K562 (cell line): Measurements from ENCODE around the gene HEBP2. TPM values are rescaled to one million over a fixed set of nuclear protein-coding genes. Genes with fewer than 3 reads are reported as not detected.
"Not testable (repeated sequence)": the region's sequence is repeated elsewhere in the genome, so short reads cannot be mapped to it uniquely, and the experiment has no call there.

Source experiments
- ATAC-seq: fragments of 200-7000 bp; cut with Tn5 transposase; 3 replicates; pipeline ENCODE4 v1.9.1; 2020; ENCODE audit warnings: moderate library complexity
- BruUV-seq: library from RNA; stranded (reverse); fragments of 400-500 nt; replicated peaks from 2 replicates; lab custom pipeline; 2021; lab: Mats Ljungman, UMichigan
- CTCF ChIA-PET: fragments of 300-600 bp; formaldehyde crosslinking; extraction: SDS; loops from one replicate; lab custom pipeline; 2021; ENCODE audit warnings: low intra/inter-chr PET ratio; lab: Yijun Ruan, JAX
- POLR2A ChIA-PET: fragments of 300-600, 350-650 bp; sonication (Branson Sonifier 250); formaldehyde crosslinking; extraction: SDS; loops from one replicate; lab custom pipeline; 2021; ENCODE audit warnings: antibody characterized with exemption, inconsistent platforms; lab: Yijun Ruan, JAX
- DNase-seq, 4 experiments: peaks; one replicate each; pipeline versions ENCODE4 v3.0.0 to v3.0.0-alpha.2; 2011 to 2018; ENCODE audit warnings: low spot score in 3 of 4, mixed read lengths in 3 of 4; ENCODE audit errors: extremely low read depth in 1 of 4
- FAIRE-seq: peaks from 2 replicates; lab custom pipeline; 2011; peaks lifted over from hg19 to GRCh38; lab: Jason Lieb, UNC
- H2AFZ ChIP-seq: 2 replicates; pipeline ENCODE4 v1.6.0; 2011; ENCODE audit warnings: low read depth, low read length, control low read depth, inconsistent platforms
- H3K27ac ChIP-seq: fragments of 200-600 bp; 3 replicates; pipeline ENCODE4 v1.8.0; 2011; ENCODE audit warnings: low read depth, mild to moderate bottlenecking, control low read depth, inconsistent platforms, low read length, moderate library complexity, mixed read lengths; ENCODE audit errors: extremely low read depth
- H3K27me3 ChIP-seq, 2 experiments: fragments of 300-600 bp in 1 of 2; 2 replicates in 1 of 2; 3 replicates in 1 of 2; pipeline versions ENCODE4 v1.6.0 to v1.8.0; 2011; ENCODE audit warnings: inconsistent platforms in 2 of 2, low read length in 2 of 2, mild to moderate bottlenecking in 1 of 2, mixed read lengths in 1 of 2, moderate library complexity in 1 of 2; ENCODE audit not compliant: control insufficient read depth in 2 of 2, insufficient read depth in 2 of 2
- H3K36me3 ChIP-seq: fragments of 300-600 bp; 3 replicates; pipeline ENCODE4 v1.8.0; 2011; ENCODE audit warnings: mild to moderate bottlenecking, low read length, inconsistent platforms; ENCODE audit not compliant: control insufficient read depth, insufficient read depth
- H3K4me1 ChIP-seq, 2 experiments: fragments of 200-600 bp in 1 of 2; replicated peaks in 1 of 2; 2 replicates in 1 of 2; 3 replicates in 1 of 2; pipeline versions ENCODE4 v1.5.1 to v1.8.0; 2011; ENCODE audit warnings: inconsistent platforms in 2 of 2, low read length in 2 of 2, mild to moderate bottlenecking in 1 of 2, mixed read lengths in 1 of 2, moderate library complexity in 1 of 2; ENCODE audit not compliant: control insufficient read depth in 2 of 2, insufficient read depth in 2 of 2
- H3K4me2 ChIP-seq: 2 replicates; pipeline ENCODE4 v1.6.1; 2011; ENCODE audit warnings: low read length, control low read depth, inconsistent platforms, mixed read lengths; ENCODE audit not compliant: insufficient read depth
- H3K4me3 ChIP-seq: fragments of 200-600 bp; sonication (generic), shearing (Covaris generic); 2 replicates; pipeline ENCODE4 v1.5.1; 2016; ENCODE audit warnings: control low read depth, inconsistent platforms
- H3K79me2 ChIP-seq: fragments of 200-600 bp; 3 replicates; pipeline ENCODE4 v1.8.0; 2011; ENCODE audit warnings: low read length, inconsistent platforms; ENCODE audit not compliant: control insufficient read depth, insufficient read depth
- H3K9ac ChIP-seq, 2 experiments: 2 replicates each; pipeline versions ENCODE4 v1.6.0 to v1.6.1; 2011; ENCODE audit warnings: low read depth in 2 of 2, low read length in 2 of 2, control low read depth in 1 of 2, inconsistent platforms in 1 of 2, mild to moderate bottlenecking in 1 of 2, mixed read lengths in 1 of 2; ENCODE audit not compliant: insufficient read depth in 1 of 2
- H3K9me1 ChIP-seq: one replicate; pipeline ENCODE4 v1.6.0; 2011; ENCODE audit warnings: inconsistent platforms, mild to moderate bottlenecking, low read length, moderate library complexity; ENCODE audit not compliant: control insufficient read depth, insufficient read depth
- H3K9me3 ChIP-seq: replicated peaks from 2 replicates; pipeline ENCODE4 v1.5.1; 2011; ENCODE audit warnings: low read depth, low read length, inconsistent platforms; ENCODE audit not compliant: control insufficient read depth, insufficient read depth
- H4K20me1 ChIP-seq: replicated peaks from 2 replicates; pipeline ENCODE4 v1.6.1; 2011; ENCODE audit warnings: low read length, inconsistent platforms, mixed read lengths; ENCODE audit not compliant: control insufficient read depth, insufficient read depth
- ATF1 ChIP-seq, 2 experiments: fragments of 450-650 bp in 1 of 2; IDR thresholded peaks; 2 replicates each; pipeline ENCODE4 v1.6.1; 2016; ENCODE audit warnings: missing compliant biosample characterization in 1 of 2, missing genetic modification characterization in 1 of 2
- CBFA2T3 ChIP-seq: fragments of 450-650 bp; IDR thresholded peaks from 2 replicates; pipeline ENCODE4 v1.6.1; 2017
- ETS2 ChIP-seq: IDR thresholded peaks from 2 replicates; pipeline ENCODE4 v1.6.1; 2016; ENCODE audit warnings: borderline replicate concordance, missing genetic modification characterization, mild to moderate bottlenecking, moderate library complexity, missing compliant biosample characterization; ENCODE audit not compliant: poor library complexity, severe bottlenecking
- GABPB2 ChIP-seq: fragments of 250-450 bp; sonication (Bioruptor Pico); conservative IDR thresholded peaks from 2 replicates; pipeline ENCODE4 v1.5.1; 2021; ENCODE audit warnings: mild to moderate bottlenecking
- MAFF ChIP-seq: IDR thresholded peaks from 2 replicates; pipeline ENCODE4 v1.6.1; 2012; ENCODE audit warnings: low read length, improper control_type of control experiment
- MAFG ChIP-seq: fragments of 450-650 bp; conservative IDR thresholded peaks from 2 replicates; pipeline ENCODE4 v1.6.1; 2016; ENCODE audit warnings: missing genetic modification characterization, missing compliant biosample characterization
- MBD2 ChIP-seq: sonication (generic); IDR thresholded peaks from 2 replicates; pipeline ENCODE4 v1.6.1; 2016; ENCODE audit warnings: low read depth, borderline replicate concordance
- NFE2 ChIP-seq: IDR thresholded peaks from 2 replicates; pipeline ENCODE4 v1.6.1; 2014; ENCODE audit warnings: antibody characterized with exemption, low read depth
- NR1H2 ChIP-seq: sonication (generic); formaldehyde crosslinking; IDR thresholded peaks from 2 replicates; pipeline ENCODE4 v1.4.0; 2020; ENCODE audit warnings: mild to moderate bottlenecking, missing genetic modification reagents
- NR4A1 ChIP-seq, 2 experiments: fragments of 250-450 bp in 1 of 2; fragments of 450-650 bp in 1 of 2; sonication (Bioruptor Pico) in 1 of 2; IDR thresholded peaks; 2 replicates each; pipeline versions ENCODE4 v1.4.0 to v1.6.1; 2016 to 2020; ENCODE audit warnings: mild to moderate bottlenecking in 2 of 2, missing compliant biosample characterization in 1 of 2, missing genetic modification characterization in 1 of 2, moderate library complexity in 1 of 2
- PHTF2 ChIP-seq: fragments of 250-450 bp; sonication (Bioruptor Pico); IDR thresholded peaks from 2 replicates; pipeline ENCODE4 v1.5.0; 2021; ENCODE audit warnings: mild to moderate bottlenecking
- RAD51 ChIP-seq: fragments of 450-650 bp; IDR thresholded peaks from 2 replicates; pipeline ENCODE4 v1.7.1; 2016; ENCODE audit warnings: low read depth, mild to moderate bottlenecking, borderline replicate concordance
- SIX5 ChIP-seq, 2 experiments: IDR thresholded peaks; 2 replicates each; pipeline ENCODE4 v1.6.1; 2011; ENCODE audit warnings: low read length in 2 of 2, borderline replicate concordance in 1 of 2, low read depth in 1 of 2, mild to moderate bottlenecking in 1 of 2, moderate library complexity in 1 of 2; ENCODE audit not compliant: insufficient read depth in 1 of 2
- SRSF1 ChIP-seq: fragments of 200-400 bp; formaldehyde crosslinking; IDR thresholded peaks from 2 replicates; pipeline ENCODE4 v1.6.1; 2017; ENCODE audit warnings: mild to moderate bottlenecking, low read depth, low read length, moderate library complexity
- ZNF146 ChIP-seq: IDR thresholded peaks from one replicate; pipeline ENCODE4 v1.6.1; 2018; ENCODE audit warnings: missing compliant biosample characterization; ENCODE audit not compliant: unreplicated experiment
- WGBS: fragments of 100-300 bp; shearing (Covaris generic); methylation state at CpG from one replicate; pipeline ENCODE4 v1.1.6; 2016; ENCODE audit warnings: low coverage, mixed read lengths; ENCODE audit not compliant: insufficient coverage; ENCODE audit errors: missing lambda C conversion rate; 5-methylcytosine and 5-hydroxymethylcytosine counted together
- in situ Hi-C: fragments of 300-500 bp; cut with MboI; formaldehyde crosslinking; loops from 4 replicates; pipeline ENCODE4 v1.15.0; 2018; ENCODE audit warnings: inconsistent platforms, mixed read lengths
- intact Hi-C: fragments of 100-400 bp; cut with micrococcal nuclease; formaldehyde crosslinking; loops from 2 replicates; pipeline ENCODE4 v1.14.2; 2022
- polyA plus RNA-seq, 8 experiments: library from polyadenylated mRNA; depleted of rRNA in 4 of 8; stranded (reverse) in 5 of 8; unstranded in 3 of 8; fragments of >200 nt; fragmentation: Nextera tagmentation in 2 of 8; fragmentation: Illumina TruSeq in 1 of 8; extraction: Ambion mirVana in 2 of 8; extraction: Trizol in 1 of 8; gene quantifications; 2 replicates each; pipeline versions ENCODE4 v1.2.1 to v1.2.3, GENCODE V29; 2011 to 2014; ENCODE audit warnings: inconsistent platforms in 1 of 8, missing spikeins in 1 of 8
- total RNA-seq, 7 experiments: library from RNA; depleted of rRNA in 6 of 7; stranded (reverse); fragments of >200 nt in 6 of 7; fragmentation: Illumina TruSeq in 2 of 7; extraction: Trizol in 2 of 7; gene quantifications; 2 replicates each; pipeline versions ENCODE4 v1.2.1 to v1.2.3, GENCODE V29; 2011 to 2021; ENCODE audit warnings: low replicate concordance in 1 of 7
- TF ChIP-seq, protein P1 (sequence below): sonication (generic); formaldehyde crosslinking; IDR thresholded peaks from 2 replicates; pipeline ENCODE4 v1.9.0; 2022; ENCODE audit warnings: mild to moderate bottlenecking, missing genetic modification reagents

HEBP2 gene
- total and polyA plus RNA-seq, 9 of the 15 experiments (the other 6 are each of a cell fraction or from before 2014, with no cell fraction given) = 8.5 to 63.7 (median 36.9) TPM

GRCh38 chr6:138368684-138369083 is 35.3 kb upstream of the HEBP2 start:
- H3K9me1 ChIP-seq = not testable (repeated sequence)
- 24% methylated on average over 8 of the region's 8 CpGs for WGBS

DNA sequence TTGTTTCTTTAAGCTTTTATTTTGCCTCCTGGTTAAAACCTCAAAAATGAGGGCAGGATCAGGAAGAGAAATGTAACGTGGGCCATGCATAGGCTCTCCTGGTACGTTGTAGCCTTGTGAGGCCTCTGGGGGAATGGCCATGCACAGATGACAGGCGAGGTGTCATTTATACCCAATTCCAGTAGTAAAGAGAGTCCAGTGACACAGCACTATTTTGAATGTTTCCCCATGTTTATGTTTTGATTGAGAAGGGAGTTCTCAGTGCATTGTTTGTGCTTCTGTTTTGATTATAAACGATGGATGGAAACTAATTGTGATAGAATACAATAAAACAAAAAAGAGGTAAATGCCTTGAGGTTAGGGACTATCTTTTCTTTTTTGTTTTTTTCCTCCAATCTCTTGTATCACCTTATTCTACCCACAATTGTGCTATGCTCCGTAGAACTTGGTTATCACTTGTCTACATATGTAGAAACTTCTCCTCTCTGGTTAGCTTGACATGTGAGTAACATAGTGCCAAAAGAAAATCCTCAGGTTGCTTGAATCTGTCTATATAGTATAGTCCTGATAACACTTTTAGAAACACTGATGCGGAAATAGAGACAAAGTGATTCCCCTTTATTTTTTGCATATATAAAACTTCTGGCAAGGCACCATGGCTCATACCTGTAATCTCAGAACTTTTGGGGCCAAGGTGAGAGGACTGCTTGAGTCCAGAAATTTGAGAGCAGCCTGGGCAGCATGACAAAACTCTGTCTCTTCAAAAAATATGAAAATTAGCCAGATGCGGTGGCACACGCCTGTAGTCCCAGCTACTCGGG is 33.2 kb upstream of the HEBP2 start:
- ChIA-PET CTCF (no interaction called here), POLR2A (interaction anchor here (0.5 kb wide), 1 partner anchor 9 kb away, joined by 3 read pairs; no protein-coding TSS in a partner anchor)
- Histone ChIP-seq H3K36me3 (no peaks in the 10 kb centered on the region), H3K79me2 (no peaks in the 10 kb centered on the region), H3K9me3 (no peaks in the 10 kb centered on the region), H3K27ac (no peak overlapping the region), H3K4me2 (no peak overlapping the region), H3K4me1 (peaks cover 4 to 20% of the 10 kb centered on the region in 2 experiments), H2AFZ (no peak overlapping the region), H3K9me1 (no peaks in the 10 kb centered on the region), H3K9ac (no peak overlapping the region), H3K4me3 (no peak overlapping the region), H3K27me3 (no peaks in the 10 kb centered on the region), H4K20me1 (no peaks in the 10 kb centered on the region)
- 4% methylated on average over 9 of the region's 9 CpGs for WGBS
- BruUV-seq = no TSS peak
- peak in 1 of 4 experiments; percentile 34 for DNase-seq
- intact Hi-C loops (no loop called here), in situ Hi-C loops (no loop called here)
- no peak for FAIRE-seq
- peak; percentile 84 for ATAC-seq
- TF ChIP-seq SIX5 (IDR thresholded peaks at IDR 0.05; ENCODE audit: borderline replicate concordance in 1 of 2, insufficient read depth in 1 of 2, low read depth in 1 of 2, low read length in 2 of 2) = no peak
- peak; percentile 28; the same call in 1 of the 2 replicates for TF ChIP-seq MAFF
- no peak for TF ChIP-seq GABPB2
- no peak for TF ChIP-seq NR4A1 (CRISPR knock-in tag; IDR thresholded peaks at IDR 0.05)
- TF ChIP-seq NR4A1 (tag; IDR thresholded peaks at IDR 0.05) = no peak
- TF ChIP-seq NR1H2 (CRISPR knock-in tag) = no peak
- no peak for TF ChIP-seq SRSF1
- TF ChIP-seq, protein P1, sequence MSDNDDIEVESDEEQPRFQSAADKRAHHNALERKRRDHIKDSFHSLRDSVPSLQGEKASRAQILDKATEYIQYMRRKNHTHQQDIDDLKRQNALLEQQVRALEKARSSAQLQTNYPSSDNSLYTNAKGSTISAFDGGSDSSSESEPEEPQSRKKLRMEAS (CRISPR knock-in tag) = no peak
- no peak for TF ChIP-seq MBD2
- TF ChIP-seq MAFG (tag) = peak; percentile 91
- TF ChIP-seq NFE2 = peak; percentile 89
- no peak for TF ChIP-seq RAD51
- TF ChIP-seq CBFA2T3 = peak; percentile 51
- no peak for TF ChIP-seq ATF1 (CRISPR knock-in tag; IDR thresholded peaks at IDR 0.05)
- no peak for TF ChIP-seq ATF1 (tag; IDR thresholded peaks at IDR 0.05)
- TF ChIP-seq PHTF2 (CRISPR knock-in tag) = no peak
- no peak for TF ChIP-seq ETS2 (tag)

More at GRCh38 chr6:138368684-138369083, 35.3 kb upstream of the HEBP2 start:
- H3K79me2 ChIP-seq, H3K4me2 ChIP-seq, BruUV-seq, H4K20me1 ChIP-seq, H3K27ac ChIP-seq, FAIRE-seq, H3K27me3 ChIP-seq, H3K9ac ChIP-seq, H3K9me3 ChIP-seq, CTCF ChIA-PET, ATAC-seq, H3K36me3 ChIP-seq, intact Hi-C loops, POLR2A ChIA-PET, in situ Hi-C loops, DNase-seq, H3K4me3 ChIP-seq, H2AFZ ChIP-seq: not testable (repeated sequence)
- H3K4me1 ChIP-seq = peaks cover 4 to 20% of the 10 kb centered on the region in 2 experiments
- peak; percentile 85 for TF ChIP-seq ZNF146 (CRISPR knock-in tag)
